Panc1 (cell line): ENCODE results near the gene UBE3B.

Experiments used
- POLR2AphosphoS5 ChIP-seq: IDR thresholded peaks from 2 replicates; pipeline ENCODE4 v1.6.1; 2012; ENCODE audit warnings: mild to moderate bottlenecking, low read depth, low read length, moderate library complexity
- SIN3A ChIP-seq: IDR thresholded peaks from 2 replicates; pipeline ENCODE4 v1.6.1; 2012; ENCODE audit warnings: low read depth, mild to moderate bottlenecking, low read length, moderate library complexity, borderline replicate concordance; ENCODE audit not compliant: insufficient read depth
- TCF7L2 ChIP-seq: IDR thresholded peaks from 2 replicates; pipeline ENCODE4 v1.6.1; 2011; ENCODE audit warnings: mild to moderate bottlenecking, low read depth, low read length, inconsistent platforms
- TF ChIP-seq, protein P1 (sequence below): fragments of 450-650 bp; IDR thresholded peaks from 2 replicates; pipeline ENCODE4 v1.5.1; 2017; ENCODE audit warnings: mild to moderate bottlenecking
- TF ChIP-seq, protein P2 (sequence below), 2 experiments: IDR thresholded peaks; 2 replicates each; pipeline ENCODE4 v1.6.1; 2011 to 2012; ENCODE audit warnings: low read depth in 2 of 2, control low read depth in 1 of 2, low read length in 1 of 2, mild to moderate bottlenecking in 1 of 2, moderate library complexity in 1 of 2; ENCODE audit not compliant: insufficient read depth in 1 of 2

- TF ChIP-seq, protein P1, sequence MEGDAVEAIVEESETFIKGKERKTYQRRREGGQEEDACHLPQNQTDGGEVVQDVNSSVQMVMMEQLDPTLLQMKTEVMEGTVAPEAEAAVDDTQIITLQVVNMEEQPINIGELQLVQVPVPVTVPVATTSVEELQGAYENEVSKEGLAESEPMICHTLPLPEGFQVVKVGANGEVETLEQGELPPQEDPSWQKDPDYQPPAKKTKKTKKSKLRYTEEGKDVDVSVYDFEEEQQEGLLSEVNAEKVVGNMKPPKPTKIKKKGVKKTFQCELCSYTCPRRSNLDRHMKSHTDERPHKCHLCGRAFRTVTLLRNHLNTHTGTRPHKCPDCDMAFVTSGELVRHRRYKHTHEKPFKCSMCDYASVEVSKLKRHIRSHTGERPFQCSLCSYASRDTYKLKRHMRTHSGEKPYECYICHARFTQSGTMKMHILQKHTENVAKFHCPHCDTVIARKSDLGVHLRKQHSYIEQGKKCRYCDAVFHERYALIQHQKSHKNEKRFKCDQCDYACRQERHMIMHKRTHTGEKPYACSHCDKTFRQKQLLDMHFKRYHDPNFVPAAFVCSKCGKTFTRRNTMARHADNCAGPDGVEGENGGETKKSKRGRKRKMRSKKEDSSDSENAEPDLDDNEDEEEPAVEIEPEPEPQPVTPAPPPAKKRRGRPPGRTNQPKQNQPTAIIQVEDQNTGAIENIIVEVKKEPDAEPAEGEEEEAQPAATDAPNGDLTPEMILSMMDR: no peak
- TF ChIP-seq POLR2AphosphoS5 (no peak), TCF7L2 (no peak), SIN3A (no peak)
- TF ChIP-seq, protein P2, sequence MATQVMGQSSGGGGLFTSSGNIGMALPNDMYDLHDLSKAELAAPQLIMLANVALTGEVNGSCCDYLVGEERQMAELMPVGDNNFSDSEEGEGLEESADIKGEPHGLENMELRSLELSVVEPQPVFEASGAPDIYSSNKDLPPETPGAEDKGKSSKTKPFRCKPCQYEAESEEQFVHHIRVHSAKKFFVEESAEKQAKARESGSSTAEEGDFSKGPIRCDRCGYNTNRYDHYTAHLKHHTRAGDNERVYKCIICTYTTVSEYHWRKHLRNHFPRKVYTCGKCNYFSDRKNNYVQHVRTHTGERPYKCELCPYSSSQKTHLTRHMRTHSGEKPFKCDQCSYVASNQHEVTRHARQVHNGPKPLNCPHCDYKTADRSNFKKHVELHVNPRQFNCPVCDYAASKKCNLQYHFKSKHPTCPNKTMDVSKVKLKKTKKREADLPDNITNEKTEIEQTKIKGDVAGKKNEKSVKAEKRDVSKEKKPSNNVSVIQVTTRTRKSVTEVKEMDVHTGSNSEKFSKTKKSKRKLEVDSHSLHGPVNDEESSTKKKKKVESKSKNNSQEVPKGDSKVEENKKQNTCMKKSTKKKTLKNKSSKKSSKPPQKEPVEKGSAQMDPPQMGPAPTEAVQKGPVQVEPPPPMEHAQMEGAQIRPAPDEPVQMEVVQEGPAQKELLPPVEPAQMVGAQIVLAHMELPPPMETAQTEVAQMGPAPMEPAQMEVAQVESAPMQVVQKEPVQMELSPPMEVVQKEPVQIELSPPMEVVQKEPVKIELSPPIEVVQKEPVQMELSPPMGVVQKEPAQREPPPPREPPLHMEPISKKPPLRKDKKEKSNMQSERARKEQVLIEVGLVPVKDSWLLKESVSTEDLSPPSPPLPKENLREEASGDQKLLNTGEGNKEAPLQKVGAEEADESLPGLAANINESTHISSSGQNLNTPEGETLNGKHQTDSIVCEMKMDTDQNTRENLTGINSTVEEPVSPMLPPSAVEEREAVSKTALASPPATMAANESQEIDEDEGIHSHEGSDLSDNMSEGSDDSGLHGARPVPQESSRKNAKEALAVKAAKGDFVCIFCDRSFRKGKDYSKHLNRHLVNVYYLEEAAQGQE (IDR thresholded peaks at IDR 0.05; ENCODE audit: insufficient read depth in 1 of 2, low read depth in 2 of 2, low read length in 1 of 2): no peak
Measured at GRCh38 chr12:109553906-109554500, 76.6 kb downstream of the UBE3B start.
